Activated CD8-positive, alpha-beta memory T cell treated with anti-CD3 and anti-CD28 coated beads, Interleukin-2, amount 50 U/mL, for 4 hours (primary cell): ENCODE results near the gene VPREB3.
"Not testable (repeated sequence)": the region's sequence is repeated elsewhere in the genome, so short reads cannot be mapped to it uniquely, and the experiment has no call there.

Experiments used
- DNase-seq: peaks from one replicate; pipeline ENCODE4 v3.0.0-alpha.2; 2020

VPREB3 gene

DNA sequence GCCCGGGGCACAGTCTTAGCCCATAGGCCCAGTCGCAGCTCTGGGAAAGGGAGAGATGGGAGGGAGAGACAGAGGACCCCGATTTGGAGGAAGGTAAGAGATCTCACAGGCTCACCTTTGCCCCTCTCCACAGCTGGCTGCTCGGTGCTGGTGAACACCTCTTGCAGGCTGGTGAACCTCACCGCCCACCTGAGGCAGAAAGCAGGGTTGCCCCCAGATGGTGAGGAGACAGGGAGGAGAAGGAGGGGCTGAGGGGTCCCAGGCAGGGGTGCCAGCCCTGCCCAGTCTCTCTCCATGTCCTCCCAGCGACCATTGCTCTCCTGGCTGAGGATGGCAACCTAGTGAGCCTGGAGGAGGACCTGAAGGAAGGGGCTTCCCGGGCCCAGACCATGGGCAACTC is 9.7 kb upstream of the VPREB3 start:
- DNase-seq: no peak

DNA sequence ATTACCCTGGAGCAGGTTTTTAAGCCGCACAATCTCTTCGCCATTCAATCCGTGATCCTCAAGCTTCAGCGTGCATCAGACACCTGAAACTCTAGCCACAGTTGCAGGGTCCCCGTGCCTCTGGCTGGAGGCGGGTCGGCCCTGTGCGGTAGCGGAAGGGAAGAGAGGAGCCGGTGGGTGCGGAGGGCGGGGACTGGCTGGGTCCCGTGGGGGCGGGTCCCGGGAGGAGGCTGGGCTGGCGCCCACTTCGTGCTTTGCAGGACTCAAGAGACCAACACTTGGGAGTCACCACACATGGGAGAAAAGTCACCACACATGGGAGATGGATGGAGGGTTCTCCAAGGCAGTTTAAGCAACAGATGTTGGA is 9.3 kb upstream of the VPREB3 start:
- DNase-seq: peak; percentile 63

DNA sequence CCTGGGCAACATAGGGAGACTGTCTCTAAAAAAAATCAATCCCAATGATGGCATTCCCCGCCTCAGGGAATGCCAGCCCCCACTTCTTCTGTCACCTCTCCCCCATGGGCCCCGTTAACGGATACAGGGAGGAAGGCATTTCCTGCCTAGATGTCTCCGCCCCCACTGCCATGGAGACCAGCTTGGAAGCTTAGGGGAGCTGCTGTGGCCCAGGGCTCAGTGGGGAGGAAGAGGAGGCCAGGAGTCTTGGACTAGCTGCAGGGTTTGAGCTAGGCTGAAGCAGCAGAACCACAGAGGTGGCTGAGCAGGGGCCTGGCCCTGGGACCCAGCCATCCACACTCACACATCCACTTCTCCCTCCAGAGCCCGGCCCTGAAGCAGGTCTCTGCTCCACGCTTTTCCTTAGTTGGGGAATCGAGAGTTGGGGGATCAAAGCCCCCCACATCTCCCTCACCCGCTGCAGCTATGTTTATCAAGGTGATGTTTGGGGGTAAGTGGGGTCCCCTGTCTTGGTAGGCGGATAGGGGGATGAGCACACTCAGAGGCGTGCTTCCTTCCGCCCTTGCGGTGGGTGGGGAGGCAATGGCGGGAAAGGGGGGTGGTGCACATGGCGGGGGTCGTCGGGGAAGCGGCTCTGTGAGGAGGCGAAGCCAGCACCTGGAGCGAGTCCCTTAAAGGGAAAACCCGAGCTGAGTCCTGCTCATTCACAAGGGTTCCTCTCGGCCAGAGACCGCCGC is 8.8 kb upstream of the VPREB3 start, which contains the start of gene C22orf15:
Gene C22orf15, plus strand, starts transcription at position 149 of the 737 bp plus-strand sequence. Its CDS starts 317 bp downstream, at position 466.
- DNase-seq: no peak

DNA sequence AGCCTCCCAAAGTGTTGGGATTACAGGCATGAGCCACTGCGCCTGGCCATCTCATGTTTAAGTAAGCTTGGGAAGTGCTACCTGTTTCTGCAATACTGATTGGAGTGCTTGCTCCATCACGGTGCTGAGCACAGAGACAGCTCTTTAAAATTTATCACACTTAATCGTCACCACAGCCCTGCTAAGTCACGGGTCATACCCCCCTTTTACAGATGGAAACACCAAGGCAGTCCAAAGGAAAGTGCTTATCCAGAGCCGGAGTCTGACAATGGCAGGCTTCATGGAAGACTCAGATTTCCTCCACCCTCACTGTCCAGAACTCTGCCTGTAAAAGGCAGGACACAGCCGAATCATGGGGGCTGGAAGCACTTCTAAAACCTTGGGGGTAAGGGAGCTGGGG is 5.8 kb upstream of the VPREB3 start:
- no peak for DNase-seq

DNA sequence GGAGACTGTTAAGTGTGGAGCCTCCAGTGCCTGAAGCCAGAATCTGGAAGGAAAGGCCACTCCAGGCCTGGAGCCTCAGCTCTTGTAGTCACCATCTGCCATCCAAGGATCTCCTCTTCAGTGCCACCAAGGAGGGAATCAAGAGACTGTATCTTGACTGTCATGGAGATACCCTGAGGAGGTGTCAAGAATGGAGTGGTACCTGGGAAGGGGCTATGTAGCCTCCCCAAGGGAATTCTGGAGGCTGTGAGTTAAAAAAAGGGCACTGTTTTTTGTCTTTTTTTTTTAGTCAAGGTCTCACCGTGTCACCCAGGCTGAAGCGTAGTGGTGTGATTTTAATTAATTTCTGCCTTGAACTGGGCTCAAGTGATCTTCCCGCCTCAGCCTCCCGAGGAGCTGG is 5.3 kb upstream of the VPREB3 start:
- no peak for DNase-seq

DNA sequence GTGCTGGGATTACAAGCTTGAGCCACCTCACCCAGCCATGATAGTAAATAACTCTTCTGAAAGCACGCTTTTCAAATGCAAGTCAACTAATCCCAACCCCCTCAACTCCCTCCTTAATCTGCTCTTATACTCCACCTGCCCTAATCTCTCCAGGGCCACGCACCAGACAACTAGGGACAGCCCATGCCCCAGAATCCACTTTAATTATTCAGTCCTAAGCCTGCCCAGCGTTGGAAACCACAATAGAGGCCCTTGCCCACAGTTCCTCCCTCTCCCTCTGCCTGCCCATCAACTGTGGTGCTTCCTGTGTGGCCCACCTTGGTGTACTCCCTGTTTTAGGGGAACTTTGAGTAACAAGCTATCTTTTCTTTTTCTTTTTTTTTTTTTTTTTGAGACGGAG is 2.7 kb upstream of the VPREB3 start:
- no peak for DNase-seq

DNA sequence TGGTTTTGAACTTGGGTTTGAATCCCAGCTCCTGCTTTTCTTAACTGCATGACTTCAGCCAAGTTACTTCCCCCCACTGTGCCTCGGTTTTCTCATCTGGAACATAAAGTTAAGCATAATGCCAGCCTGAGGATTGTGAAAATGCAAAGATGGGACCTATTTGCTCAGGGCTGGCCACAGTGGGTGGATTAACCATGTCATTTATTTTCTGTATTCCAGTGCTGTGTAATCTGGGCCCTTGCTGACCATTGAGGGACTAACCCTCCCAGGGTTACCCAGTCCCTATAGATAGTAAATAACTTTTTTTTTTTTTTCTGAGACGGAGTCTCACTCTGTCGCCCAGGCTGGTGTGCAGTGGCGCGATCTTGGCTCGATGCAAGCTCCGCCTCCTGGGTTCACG is 1.5 kb upstream of the VPREB3 start:
- DNase-seq: no peak

DNA sequence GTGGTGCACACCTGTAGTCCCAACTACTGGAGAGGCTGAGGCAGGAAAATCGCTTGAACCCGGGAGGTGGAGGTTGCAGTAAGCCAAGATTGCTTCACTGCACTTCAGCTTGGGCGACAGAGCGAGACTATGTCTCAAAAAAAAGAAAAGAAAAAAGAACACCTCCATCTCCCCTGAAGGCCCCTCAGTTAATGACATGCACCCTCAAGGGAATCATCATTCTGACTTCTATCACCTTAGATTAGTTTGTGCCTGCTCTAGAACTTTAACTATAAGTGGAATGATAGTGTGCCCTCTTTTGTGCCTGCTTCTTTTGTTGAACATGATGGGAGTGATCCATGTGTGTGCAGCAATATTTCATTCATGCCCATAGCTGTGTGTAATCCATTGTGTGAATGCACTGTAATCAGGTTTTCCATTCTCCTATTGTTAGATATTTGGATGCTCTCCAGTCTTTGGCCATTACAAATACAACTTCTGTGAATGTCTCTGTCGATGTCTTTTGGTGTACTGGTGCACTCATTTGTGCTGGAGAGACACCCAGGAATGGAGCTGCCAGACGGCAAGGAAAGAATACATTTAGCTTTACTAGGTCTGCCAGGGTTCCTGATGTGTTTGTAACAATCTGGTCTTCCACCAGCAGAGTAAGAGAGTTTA is 883 bp upstream of the VPREB3 start:
- DNase-seq: no peak

DNA sequence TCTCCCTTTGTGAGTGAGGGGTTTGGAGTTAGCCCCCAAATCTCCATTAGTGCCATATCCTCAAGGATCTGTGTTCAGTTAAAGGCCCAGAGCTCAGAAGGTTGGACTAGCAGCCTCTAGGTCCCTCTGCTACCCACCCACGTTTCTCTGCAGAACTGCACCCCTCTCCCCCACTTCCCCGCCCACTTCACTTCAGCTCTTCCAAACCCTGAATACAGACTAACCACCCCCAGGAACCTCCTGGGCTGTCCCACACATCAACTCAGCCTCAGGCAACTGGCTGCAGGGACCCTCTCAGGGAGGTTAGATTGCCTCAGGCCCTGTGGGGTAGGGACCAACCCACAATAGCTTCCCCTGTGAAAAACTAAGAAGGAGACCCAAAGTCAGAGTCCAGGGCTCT is 840 bp downstream of the VPREB3 start:
- no peak for DNase-seq

DNA sequence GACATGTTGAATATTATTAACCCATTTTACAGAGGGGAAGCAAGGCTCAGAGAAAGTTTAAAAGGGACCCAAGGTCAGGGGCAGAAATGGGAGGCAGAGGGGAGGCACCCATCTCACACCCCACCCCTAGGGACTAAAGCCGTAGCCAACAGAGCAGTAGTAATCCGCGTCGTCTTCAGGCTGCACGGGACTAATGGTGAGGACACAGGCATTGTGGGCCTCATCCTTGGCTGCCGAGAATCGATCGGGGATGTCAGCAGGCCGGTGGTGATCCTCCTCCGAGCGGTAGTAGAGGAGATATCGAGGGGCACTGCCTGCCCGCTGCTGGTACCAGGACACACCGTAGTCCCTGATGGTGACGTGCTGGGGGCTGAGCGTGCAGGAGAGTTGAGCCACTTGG is 1.5 kb downstream of the VPREB3 start:
- no peak for DNase-seq

DNA sequence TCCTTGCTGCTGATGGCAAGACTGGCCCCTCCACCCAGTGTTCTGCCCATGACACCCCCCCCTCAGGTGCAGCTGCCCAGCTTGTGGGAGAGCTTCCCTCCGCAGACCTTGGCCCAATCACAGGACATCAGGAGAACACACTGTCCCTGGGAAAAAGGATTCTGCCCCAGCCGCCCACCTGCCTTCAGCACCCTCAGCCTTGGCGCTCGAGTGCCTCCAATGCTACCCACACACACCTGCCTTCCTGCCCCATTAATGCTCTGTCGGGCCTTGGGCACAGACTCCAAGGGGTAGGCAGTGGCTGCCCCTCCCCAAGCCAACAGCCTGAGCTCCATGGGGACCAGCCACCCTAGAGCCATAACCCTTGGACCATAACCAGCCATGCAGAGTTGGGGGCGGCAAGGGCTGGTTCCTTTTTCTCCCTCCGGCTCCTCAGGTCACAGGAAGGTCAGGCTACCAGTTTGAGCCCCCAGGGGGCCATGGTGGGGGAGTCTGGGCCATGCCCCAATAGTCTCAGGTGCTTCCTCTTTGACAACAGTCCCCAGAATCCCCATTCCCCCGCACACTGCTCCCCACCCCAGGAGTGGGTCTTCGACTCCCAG is 2.0 kb downstream of the VPREB3 start:
- DNase-seq: no peak

DNA sequence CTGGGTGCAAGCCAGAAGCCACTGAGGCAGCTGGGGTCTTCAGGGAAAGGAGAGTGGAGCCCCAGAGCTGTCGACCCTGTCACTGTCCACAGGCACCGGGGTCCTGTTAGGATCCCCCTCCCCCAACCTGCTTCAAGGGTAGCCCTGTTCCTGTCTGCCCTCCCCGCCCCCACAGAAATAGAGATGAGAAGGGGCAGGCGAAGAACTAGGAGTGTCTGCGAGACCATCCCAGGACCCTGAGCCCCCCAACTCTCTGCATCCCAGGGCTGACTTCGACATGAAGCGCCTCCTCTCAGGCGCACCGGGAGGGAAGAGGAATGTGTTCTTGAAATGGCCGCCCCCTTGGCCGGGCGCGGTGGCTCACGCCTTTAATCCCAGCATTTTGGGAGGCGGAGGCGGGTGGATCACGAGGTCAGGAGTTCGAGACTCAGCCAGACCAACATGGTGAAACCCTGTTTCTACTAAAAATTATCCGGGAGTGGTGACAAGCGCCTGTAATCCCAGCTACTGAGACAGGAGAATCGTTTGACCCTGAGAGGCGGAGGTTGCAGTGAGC is 2.7 kb downstream of the VPREB3 start:
- no peak for DNase-seq

DNA sequence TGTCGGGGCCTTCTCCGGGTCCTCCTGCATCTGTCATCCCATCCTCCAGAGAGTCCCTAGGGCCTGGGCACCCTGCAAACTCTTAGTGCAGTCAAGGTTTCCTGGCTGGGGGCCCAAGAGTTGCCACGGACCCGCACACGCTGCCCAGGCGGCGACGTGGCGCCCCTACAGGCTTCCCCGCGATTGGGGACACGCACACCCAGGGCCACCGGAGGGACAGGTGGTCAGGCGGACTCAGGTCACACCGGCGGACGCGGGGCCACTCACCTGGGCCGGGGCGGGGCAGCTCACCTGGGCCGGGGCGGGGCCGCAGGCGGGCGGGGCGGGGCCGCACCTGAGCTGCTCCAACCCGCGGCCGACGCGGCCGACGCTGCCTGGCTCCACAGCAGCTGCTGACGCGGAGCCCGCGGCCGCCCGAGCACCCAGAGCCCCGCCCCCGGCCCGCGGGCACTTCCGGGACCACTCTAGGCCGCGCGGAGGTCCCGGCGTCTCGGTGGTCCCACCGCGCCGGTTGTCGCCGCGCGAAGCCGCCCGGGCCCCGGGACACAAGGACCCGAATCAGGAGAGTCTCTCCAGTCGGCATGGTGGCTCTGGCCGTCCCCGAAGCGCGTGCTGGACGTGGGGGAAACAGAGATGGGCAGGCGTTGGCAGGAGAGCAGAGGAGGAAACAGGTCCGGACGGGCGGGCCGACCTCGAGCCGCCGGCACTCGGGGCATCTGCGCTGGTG is 3.3 kb downstream of the VPREB3 start, which contains the start of gene ZNF70:
Gene ZNF70, minus strand, starts transcription at position 399 of the 727 bp plus-strand sequence. CDS start 5,972 bp downstream, outside the sequence.
- DNase-seq: peak; percentile 88

DNA sequence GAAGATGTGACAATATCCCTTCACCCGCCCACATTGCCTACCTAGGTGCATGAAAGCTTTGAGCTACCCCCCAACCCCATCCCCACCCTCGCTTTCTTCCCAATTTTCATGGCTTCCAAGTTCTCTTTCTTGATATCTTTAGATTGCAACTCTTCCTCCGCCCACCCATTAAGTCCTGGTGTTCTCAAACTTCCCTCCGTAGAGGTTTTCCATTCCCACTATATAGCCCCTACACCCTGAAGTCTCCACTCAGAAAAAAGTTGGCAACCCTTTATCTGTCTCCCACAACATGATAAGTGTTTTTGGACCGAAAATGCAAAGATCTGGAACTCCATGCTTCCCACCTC is 3.9 kb downstream of the VPREB3 start:
- no peak for DNase-seq

DNA sequence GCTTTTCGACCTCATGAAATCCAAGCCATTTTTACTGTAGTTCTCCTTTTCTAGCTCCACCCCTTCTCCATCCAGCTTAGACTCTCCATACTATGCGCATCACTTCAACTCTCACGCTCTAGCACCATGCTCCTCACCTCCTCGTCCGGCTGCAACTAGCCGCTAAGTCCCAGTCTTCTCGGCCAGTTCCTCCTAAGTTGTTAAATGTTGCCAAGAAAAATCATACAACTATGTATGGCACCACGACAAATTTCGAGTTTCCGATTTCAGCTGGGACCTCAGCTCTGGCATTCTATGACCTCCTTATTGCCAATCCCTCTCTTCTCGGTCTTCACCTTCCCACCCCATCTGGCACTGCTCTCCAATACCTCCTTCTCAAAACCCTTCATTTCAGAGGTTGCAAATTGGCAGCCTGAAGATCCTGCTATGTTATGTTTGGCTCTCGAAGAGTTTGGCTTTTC is 4.4 kb downstream of the VPREB3 start:
- no peak for DNase-seq

DNA sequence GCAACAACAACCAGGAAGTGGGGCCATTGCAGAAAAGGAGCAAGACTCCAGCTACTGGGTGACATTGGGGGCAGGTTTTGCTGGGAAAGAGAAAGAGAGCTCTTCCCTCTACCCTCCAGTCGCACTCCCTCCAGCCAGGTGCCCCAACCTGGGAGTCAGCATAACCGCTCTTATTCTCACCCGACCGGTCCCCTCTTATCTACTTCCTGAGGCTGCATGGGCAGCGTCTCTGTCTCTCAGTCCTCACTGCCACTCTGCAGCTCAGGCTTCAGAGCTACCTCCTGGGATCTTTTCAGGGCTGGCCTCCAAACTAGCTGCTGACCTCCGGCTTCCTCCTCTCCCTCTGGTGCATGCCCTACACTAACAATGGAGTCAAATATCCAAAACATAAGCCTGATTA is 8.4 kb downstream of the VPREB3 start:
- no peak for DNase-seq

DNA sequence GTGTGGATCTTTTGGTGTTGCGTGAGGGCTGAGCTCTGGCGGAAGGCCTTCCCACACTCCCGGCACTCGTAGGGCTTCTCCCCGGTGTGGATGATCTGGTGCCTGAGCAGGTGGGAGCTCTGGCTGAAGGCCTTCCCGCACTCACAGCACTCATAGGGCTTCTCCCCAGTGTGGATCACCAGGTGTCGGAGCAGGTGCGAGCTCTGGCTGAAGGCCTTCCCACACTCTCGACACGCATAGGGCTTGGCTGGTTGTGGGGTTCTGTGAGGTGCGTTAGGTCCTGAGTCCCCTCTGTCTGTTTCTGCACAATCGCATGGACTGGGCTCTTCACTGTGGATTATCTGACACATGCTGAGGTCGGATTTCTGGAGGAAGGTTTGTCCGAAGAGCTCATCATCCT is 9.7 kb downstream of the VPREB3 start:
- no peak for DNase-seq

DNA sequence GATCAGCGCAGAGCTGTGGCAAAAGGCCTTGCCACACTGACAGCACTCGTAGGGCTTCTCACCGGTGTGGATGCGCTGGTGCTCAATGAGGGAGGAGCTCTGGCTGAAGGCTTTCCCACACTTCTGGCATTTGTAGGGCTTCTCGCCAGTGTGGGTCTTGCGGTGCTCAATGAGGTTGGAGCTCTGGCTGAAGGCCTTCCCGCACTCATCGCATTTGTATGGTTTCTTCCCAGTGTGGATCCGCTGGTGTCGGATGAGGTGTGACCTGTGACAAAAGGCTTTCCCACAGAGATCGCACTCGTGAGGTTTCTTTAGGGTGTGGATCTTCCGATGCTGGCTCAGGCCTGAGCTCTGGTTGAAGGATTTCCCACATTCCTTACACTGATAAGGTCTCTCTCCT is 10.2 kb downstream of the VPREB3 start:
- DNase-seq: no peak

DNA sequence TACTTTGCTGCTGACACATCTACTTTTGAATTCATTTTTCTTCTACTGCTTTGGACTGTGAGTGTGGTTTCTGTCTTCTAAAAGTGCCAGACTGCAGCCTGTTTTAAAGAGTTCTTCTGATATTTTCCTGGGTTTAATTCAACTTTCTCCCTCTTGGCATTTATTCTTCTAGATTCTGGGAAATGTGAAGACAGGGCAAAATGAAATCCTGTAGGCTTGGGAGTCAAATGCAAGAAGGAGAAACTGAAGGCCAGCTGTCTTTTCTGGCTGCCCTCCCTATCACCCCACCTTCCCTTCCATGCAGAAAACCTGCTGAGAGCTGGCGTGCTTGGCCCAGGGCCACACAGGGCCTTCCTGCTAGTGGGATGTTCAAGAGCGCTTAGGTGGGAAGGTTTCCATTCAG is 10.9 kb downstream of the VPREB3 start:
- DNase-seq: no peak

DNA sequence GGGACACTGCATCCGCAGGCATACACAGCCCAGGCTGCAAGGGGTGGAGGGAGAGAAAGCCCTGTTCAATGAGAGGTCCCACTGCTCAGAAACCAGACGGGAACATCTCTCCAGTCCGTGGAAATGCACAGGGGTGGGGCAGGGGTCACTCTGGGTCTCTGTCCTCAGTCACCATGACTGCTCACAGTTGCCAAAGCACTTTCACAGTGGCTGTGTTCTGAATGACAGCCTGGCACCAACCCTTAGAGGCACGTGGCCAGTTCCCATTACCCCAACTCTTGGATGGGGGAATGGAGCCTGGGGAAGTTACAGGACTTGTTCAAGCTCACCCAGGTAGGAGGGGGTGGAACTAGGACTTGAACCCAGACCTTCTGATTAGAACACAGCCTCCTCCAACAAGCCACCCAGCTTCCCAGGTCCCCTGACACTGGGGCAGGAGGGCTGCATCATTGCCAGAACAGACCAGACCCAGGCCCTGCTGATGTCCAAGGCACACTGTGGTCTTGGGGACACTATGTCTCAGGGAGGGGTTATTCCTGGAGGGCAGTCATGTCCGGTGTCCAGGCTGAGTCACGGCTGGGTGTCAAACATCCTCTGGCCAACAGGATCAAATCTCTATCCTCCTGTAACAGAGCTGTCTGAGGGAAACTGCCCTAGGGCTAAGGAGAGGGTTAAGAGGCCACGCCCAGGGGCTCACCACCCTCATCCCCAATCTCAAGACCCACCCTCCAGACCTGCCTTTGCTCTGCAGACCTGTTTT is 11.5 kb downstream of the VPREB3 start:
- DNase-seq: no peak

DNA sequence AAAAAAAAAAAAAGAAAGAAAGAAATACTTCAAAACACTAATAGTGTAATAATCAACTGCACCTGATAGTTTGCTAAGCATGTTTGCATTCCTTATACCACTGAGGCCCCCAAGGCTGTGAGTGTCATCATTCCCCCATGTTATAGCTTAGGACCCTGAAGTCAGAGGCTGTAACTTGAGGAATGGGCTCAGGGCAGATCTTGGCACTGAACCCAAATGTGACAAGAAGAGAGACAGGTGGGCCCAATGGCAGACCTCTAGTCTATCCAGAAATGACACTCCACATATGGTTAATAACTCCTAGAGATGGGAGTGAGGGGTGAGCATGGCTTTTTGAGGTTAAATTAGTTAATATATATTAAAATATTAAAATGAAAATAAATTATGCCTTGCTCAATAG is 16.5 kb downstream of the VPREB3 start:
- no peak for DNase-seq

DNA sequence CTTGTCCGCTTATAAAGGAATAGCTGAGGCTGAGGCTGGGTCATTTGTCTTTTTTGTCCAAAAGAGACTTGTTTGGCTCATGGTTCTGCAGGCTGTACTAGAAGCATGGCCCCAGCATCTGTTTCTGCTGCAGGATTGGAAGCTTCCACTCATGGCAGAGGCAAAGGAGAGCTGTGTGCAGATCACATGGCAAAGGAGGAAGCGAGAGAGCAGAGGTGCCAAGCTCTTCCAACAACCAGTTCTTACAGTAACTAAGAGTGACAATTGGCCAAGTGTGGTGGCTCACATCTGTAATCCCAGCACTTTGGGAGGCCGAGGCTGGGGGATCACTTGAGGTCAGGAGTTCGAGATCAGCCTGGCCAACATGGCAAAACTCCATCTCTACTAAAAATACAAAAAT is 26.1 kb downstream of the VPREB3 start:
- not testable (repeated sequence) for DNase-seq
